Activated T-cell treated with anti-CD3 and anti-CD28 coated beads, Interleukin-2, amount 50 U/mL, for 1 hour (primary cell): Measurements from ENCODE around the gene CAMK2D.

Experiments used
- DNase-seq: peaks from one replicate; pipeline ENCODE4 v3.0.0-alpha.2; 2020

Gene CAMK2D

DNA sequence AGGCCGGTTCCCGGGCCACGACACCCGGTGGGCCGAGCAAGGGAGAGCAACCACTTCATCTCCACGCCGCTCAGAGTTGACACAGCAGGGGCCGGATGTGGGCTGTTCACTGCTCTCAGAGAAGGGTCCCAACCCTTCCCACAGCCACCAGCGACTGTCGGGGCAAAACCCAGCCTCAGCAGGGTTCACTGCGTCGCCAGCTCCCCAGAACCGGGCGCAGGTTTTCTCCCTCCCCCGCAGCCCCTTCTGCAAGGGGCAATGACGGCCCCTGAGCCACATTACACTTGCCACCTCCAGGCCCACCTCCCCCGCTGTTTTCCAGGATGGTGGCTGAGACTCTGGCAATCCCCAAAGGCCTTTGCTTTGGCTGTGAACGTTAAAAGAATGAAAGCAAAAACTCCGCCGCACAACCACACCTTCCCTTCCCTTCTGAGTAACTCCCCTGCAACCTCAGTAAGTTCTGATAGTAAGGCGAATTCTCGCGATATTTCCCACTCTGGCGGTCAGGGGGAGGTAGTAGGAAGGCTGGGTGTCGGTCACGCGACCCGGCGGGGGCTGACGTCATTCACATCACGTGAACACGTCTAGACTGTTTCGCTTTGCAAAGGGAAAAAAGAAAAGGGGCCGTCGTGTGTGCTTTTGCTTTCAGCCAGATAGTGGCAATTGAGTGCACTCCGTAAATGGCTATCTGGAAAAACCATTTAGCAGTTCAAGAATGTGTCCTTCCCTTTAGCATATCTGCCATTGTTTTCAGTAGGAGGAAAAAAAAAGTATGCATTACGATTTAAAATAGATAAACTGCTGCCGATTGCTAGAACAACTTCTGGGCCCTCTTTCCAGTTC lies 869 bp upstream of the CAMK2D start:
- DNase-seq: peak; percentile 95

DNA sequence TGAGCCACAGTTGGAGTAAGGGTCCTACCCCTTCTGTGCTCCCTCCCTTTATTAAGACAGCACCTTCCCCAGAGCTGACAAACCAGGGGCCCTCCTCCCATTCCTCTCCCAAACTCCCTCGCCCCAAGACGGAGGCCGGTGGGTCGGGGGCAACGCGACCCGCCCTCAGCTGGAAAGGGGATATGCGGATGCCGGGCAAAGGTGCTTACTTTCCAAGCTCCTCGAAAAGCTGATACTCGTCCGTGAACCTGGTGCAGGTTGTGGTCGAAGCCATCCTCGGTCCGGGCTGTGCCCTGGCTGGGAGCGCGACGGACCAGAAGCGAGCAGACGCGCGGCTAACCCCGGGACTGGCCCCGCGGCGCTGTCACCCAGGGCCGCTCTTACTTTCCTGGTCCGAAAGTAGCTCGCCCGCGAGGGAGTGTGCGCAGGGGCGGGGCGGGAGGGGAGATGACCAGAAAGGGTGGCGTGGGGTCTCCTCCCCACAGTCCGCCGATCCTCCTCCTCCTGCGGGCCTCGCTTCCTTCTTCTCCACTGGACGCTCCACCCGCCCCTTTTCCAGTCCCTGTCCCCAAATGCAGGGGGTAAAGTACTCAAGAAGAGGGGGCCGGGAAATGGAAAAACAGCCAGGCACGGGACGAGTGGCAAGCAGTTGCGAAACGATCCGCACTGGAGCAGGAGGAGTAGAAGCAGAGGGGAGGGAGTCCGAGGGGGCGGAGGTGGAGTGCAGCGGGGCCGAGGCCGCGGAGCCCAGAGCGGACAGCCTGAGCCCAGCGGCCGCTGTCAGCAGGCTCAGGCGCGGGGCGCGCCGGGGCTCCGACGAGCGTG lies 531 bp downstream of the CAMK2D start:
- DNase-seq: peak; percentile 59

DNA sequence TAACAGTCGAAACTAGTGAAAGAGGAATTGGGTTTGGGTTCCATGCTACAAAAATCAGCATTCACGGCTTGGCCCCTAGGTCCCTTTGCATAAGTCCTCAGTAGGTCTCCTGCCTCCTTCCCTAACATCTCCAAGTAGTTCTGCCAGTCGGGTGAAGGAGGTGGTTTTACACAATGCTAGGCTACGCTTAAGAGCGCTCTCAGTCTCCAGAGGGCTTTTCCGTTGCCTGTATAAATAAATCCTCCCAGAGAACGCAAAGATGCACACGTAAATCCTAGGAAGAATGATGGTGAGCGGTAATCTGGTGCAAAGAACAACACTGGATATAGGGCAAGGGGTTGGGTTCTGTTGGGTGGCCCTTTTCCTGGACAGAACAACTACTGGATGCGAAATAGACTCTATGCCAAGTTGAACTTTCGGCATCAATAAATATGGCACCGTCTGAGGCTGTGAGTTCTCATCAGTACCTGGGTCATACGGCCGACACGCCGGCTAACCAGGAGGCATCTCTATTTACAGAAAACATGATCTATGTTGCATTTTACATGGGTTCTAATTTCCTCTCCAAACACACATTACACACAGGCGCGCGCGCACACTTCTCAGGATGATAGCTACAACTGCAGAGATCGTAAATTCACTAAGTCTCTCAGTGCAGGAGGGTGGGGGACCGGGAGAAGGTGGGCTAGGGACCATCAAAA lies 1.3 kb downstream of the CAMK2D start:
- peak; percentile 47 for DNase-seq

DNA sequence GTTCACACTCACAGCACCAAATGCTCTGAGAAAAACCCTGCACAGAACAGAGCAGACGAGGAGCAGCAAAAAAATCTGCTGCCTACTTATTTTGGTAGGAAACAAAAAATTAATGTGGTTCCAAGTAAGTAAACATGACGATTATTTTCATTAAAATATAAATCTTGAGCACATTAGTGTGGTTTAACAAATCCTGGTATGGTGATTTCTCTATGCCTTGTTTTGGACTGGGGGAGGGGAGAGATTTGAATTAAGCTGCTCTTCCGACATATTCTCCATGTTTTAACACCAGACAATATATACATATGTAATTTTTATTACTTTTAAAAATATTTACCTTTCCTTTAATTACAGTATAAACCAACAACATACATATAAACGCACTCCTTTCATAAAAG lies 1.8 kb downstream of the CAMK2D start:
- DNase-seq: no peak

DNA sequence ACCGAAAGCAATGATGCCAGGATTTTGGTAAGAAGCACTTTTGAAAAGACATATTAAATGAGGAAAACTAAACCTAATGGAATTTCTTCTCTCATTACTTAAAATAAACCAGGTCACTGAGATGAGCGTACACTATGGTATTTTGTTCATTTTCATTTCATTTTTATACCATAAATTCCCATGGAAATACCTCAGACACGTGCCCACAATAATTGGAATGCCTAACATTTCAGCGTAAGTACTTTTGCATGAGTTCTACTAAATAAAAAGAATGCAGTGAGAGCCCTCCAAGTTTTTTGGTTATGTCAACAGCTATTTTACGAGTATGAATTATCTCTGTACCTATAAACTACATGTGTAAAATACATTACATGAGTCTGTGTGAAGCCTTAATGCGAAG lies 3.2 kb downstream of the CAMK2D start:
- no peak for DNase-seq

DNA sequence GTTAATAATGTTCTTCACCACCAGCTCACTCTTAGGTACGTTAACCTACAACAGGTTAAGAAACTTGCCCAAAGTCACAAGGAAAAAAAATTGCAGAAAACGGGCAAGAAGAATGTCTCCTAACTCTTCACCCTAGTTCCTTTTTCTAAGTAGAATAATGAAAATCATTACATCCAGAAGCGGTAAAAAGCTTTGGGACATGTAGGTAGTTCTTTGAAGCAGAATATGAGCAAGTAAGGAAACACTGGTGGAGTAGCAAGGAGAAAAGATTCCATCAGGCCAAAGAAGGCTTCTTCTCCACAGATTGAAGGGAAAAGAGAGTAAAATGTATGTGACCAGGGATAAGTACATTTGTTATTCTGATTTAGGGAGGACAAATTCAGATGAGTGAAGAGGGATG lies 4.1 kb downstream of the CAMK2D start:
- DNase-seq: no peak

DNA sequence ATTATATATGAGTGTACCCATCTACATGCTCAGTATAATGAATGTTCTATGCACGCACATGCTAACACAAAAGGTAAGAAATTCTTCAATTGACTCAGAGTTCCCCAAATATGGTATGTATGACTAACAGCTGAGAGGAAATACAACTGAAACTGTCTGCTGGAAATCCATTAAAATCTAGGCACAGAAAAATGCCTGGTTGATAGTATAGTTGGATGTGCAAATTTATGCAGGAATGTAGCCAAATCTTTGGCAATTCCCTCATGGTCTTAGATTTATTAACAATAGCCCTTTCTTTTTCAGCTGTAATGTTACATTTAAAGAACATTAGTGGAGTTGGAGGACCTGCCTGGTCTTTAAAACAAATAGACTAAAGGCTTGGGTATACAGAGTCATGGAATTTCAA lies 5.5 kb downstream of the CAMK2D start:
- DNase-seq: no peak

DNA sequence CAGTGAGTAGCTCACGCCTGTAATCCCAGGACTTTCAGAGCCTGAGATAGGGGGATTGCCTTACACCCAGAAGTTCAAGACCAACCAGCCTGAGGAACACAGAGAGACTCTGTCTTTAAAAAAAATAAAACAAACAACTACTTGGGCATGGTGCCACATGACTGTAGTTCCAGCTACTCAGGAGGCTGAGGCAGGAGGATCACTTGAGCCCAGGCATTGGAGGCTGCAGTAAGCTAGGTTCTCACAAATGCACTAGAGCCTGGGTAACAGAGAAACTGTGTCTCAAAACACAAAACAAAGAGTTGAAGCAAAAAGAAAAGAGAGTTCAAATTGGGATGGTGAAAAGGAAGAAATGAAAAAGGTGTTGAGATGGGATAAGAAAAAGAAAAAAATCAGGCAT lies 10.8 kb downstream of the CAMK2D start:
- no peak for DNase-seq

DNA sequence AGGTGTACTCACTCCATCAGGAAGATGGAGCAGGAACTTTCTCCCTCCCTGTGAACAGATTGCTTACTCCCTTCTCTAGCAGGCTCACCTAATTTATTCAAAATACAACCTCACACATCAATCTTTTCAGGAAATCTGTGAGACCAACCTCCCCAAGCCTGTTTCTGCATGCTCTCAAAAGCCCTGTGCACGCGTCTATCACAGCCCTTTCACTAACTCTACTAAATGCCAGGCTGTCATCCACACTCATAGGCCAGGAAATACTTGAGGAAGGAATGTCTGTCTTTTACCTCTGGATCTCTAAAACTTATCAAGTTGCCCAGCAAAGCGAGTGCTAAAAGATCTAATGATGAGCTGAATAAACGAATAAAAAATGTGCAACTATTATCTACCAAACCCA lies 11.2 kb downstream of the CAMK2D start:
- no peak for DNase-seq

DNA sequence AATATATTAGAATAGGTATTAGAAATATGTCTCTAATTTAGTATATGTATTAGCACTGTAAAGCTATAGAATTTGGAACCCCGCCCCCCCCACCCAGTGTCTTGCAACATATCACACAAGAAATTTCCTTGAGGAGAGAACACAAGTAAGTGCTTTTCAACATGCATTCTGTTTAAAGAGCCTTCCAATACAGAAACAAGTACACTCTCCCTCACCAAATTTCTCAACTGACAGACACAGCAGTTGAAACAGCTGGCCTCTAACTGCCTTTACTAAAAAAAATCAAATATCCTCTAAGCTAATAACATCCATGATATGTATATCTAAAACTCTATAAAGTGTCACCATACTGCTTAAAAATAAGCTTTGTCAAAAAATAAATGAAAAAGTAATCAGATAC lies 12.4 kb downstream of the CAMK2D start:
- DNase-seq: no peak

DNA sequence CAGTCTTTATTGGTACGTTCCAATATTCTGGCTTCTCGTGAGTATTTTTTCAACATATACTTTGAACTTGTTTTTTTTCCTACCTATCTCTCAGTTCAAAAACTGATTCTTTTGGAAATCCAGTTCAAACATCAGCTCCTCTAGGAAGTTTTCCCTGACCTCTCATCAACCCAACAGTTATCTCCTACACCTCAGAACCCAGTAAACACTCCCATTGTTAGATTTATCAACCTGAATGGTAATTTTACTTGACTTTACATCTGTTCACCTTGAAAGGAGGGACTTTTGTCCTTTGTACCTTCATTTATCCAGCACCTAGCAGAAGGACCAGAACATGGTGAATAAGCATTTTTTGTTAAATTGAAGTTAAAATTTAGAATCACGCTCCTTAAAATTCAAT lies 13.6 kb downstream of the CAMK2D start:
- DNase-seq: no peak

DNA sequence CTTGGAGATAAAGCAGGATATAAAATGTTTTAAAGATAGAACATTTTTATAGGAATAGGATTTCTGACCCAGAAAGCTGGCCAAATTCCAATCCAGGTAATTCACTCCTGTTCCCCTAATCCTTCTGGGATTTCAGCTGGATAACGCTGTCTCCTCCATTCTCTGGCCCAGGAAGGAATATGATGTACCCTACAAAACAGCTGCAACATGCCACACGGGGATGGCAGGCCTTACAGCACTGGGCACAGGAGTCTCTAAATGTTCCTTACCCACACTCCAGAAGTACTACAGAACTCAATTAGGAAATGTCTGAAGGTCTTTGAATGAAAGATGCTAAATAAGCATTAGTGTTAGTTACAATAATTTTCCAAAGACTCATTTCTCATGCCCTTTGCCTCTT lies 15.8 kb downstream of the CAMK2D start:
- no peak for DNase-seq

DNA sequence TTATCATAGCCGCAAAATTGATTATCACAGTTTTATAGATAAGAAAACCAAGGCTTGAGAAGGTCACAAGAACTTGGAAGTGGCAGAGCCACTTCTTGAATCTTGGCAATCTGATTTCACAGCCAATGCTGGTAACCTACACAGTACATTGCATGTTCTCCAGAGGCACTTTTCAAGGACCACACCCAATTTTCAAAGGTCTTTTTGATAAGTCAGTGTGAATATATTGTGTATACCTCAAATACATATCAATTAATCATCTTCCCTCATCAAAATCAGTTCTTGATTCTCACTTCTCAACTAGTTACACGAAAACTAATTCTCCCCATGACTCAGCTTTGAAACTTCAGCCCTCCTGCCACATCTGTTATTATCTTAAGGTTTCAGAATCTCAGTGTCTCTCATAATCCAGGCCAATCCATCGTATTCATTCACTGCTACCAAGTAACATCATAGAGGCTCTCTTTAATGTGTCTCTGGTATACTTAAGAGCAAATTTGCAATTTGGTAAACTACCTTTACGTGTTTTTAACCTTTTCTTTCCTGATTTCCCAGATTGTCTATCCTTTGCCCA lies 16.8 kb downstream of the CAMK2D start:
- no peak for DNase-seq

DNA sequence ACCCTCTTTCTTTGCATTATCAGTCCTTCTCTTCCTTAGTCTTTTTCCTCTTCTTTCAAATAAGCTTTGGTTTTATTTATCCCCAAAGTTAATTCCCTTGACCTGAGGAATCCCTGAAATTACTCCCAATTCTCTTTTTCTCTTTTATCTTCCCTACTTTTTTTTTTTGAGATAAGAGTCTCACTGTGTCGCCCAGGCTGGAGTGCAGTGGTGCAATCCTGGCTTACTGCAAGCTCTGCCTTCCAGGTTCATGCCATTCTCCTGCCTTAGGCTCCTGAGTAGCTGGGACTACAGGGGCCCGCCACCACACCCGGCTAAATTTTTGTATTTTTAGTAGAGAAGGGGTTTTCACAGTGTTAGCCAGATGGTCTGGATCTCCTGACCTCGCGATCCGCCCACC lies 17.8 kb downstream of the CAMK2D start:
- no peak for DNase-seq

DNA sequence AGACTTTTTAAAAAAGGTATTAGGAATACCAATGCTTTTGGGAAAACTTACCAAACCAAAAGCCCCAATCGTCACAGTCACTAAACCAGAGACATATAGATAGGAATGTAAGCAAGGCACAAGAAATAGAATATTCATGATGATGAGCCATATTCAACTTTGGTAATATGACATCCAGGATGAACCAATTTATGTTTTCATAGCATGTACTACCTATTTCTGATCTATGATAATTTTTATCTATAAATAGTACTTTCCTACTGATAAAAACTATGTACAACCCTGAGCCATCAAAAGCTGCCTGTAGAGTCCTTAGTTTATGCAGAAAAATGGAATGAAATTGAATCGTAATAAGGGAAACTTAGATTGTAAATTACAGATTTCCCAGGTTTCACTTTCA lies 18.9 kb downstream of the CAMK2D start:
- no peak for DNase-seq

DNA sequence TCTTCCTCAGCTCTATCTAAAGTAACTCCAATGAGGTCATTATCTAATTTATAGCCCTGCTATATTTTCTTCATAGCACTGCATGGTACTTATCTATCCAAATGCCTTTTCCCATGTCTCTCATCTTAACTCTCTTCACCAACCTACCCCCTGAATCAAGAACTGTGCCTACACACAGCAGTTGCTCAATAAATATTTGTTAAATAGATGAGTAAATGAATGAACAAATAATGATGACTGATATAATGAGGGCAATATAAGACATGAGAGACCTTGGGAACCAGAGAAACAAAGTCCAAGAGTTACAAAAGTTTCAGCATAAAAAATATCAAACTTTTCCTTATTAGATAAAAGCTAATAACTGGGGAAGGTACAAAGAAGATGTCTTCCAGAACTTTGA lies 19.6 kb downstream of the CAMK2D start:
- no peak for DNase-seq

DNA sequence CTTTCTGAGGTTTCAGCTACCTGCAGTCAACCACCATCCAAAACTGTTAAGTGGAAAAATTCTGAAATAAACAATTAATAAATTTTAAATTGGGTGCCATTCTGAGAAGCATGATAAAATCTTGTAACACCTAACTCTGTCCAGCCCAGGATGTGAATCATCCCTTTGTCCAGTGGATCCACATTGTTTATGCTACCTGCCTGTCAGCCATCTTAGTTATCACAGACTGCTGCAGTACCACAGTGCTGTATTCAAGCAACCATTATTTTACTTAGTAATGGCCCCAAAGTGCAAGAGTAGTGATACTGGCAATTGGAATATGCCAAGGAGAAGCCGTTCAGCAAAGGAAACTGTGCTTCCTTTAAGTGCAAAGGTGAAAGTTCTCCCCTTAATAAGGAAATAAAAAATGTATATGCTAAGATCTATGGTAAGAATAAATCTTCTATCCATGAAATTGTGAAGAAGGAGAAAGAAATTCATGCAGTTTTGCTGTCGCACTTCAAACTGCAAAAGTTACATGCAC lies 20.6 kb downstream of the CAMK2D start:
- DNase-seq: no peak

DNA sequence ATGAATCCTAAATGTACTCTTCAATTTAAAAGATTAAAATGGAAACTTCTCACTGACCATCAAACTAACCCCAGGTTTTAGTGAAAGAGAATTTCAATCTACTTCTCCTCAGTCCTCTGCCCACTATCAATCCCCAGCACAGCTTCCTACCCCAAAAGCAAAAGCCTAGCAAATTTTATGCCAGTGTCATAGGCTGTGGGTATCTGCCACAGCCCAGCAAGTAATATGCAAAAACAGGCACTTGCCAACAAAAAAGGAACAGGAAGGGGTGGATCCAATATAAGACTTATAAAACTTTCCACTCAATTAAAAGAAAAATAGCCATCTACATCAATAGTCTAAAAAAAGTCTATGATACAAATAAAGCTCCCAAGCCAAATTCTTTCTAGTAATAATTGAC lies 22.3 kb downstream of the CAMK2D start:
- DNase-seq: no peak

DNA sequence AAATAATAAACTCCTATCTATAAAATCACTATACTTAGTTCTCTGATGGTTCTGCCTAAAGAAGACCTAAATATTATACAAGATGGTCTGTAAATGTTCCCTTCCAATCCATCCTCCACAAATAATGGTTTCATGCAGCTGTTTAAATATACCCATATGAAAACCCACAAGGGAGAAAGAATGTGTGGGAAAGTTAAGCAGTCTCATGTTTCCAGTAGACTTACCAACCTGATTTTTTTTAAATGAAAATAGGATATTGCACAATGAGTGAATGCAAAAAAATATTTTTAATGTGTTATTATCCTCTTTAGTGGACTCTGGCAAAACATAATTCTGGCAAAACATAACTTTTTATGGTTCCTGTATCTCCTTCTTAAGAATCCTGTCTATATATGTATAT lies 23.3 kb downstream of the CAMK2D start:
- DNase-seq: no peak

DNA sequence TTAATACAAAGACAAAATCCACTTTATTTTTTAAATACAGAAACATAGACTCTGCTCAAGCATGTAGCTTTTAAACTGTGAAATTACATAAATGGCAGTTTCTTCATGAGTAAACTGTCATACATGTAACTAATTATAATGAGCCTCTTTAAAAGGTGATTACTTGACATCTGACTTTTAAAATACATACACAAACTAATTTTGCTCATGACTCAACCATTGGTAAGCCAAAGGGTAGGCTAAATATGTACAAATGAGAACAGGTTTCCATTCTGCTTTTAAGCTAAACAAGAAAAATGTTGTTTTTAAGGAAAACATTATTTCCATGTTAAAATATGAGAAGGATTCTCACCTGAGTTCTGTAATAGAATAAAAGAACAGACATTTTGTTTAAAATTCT lies 27.9 kb downstream of the CAMK2D start:
- no peak for DNase-seq

DNA sequence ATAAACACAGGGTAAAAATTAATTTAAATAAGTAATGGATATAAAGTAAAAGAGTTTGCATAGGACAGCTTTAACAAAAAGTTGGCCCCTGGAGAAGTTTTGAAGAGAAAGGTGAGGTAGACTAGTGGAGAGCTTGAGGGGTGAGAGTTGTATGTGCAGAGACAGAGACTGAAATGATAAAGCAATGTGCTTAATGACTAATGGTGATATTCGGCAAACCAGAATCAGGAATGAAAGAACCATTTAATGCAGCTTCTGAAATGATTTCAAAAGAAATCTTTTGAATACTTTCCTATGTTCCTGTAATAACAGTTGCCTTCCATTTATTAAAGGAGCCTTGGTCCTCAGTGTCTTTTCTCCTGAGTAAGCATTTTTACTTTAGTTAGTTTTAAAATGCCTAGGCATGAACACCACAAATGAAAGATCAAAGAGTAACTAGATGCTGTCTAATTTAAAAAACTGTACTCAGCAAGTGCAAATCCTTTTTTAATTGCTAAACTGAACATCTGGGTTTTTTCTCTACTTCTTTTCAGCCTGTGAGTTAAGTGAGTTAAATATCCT lies 28.5 kb downstream of the CAMK2D start:
- DNase-seq: no peak

DNA sequence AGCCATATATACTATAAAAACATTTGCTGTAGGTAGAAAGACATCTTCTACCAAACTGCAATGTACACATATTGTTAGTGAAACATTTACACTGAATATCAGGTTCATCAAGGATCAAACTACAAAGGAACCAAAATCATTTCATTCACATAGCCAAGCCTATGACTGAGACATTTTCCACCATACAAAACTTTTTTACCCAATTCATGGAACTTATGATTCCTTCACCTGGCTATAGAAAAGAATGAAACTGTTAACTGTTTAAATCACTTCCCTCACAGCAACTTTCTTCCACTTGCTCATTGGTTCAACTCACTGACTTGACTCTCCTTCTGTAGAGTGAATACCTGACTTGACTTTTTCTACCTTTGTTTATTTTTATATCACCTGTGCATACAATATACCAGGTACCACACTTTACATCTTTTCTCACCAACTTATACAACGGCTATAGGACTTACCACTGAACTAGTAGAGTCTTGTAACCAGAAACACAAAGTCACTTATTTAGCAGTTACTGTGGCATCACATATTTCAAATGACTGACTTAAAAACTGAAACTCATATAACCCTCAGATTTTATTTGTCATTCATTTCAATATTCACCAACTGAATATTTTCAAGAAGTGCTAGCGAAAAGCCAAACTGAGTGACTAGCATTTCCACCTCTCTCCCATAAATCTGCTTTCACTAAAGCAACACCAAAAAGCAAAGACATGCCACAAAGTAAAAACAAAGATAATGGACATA lies 30.9 kb downstream of the CAMK2D start:
- no peak for DNase-seq
